ENCODE measurements around the gene CPEB1.

DNA sequence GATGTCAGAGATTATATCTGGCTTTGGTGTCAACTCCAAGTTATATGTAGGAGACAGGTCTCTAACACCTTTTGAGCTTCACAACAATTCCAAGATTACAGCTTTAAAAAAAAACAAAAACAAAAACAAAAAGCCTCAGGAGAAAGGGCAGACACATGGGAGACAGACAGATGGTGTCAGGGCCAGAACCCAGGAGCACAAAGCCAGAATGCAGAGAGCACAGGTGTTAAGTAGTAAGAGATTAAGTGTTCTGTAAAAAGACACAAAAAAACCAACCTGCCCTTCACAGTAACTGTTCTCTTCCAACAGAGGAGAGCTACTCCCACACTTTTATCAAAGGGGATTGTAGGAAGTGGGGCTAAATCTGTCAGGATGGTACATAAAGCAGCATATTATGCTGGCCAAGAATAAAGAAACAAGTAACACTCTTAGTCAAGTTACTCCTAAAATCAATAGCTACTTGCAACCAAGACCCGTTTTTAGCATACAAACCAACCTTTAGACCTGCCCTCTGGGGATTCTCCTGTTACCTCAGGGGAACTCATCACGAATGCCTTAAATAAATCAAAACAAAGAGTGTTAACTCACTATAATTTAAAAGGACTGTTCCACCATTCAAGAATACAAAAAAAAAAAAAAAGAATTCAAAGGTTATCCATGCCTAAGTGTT lies 5.9 kb downstream of the CPEB1 start:
- TF ChIP-seq, protein P1, sequence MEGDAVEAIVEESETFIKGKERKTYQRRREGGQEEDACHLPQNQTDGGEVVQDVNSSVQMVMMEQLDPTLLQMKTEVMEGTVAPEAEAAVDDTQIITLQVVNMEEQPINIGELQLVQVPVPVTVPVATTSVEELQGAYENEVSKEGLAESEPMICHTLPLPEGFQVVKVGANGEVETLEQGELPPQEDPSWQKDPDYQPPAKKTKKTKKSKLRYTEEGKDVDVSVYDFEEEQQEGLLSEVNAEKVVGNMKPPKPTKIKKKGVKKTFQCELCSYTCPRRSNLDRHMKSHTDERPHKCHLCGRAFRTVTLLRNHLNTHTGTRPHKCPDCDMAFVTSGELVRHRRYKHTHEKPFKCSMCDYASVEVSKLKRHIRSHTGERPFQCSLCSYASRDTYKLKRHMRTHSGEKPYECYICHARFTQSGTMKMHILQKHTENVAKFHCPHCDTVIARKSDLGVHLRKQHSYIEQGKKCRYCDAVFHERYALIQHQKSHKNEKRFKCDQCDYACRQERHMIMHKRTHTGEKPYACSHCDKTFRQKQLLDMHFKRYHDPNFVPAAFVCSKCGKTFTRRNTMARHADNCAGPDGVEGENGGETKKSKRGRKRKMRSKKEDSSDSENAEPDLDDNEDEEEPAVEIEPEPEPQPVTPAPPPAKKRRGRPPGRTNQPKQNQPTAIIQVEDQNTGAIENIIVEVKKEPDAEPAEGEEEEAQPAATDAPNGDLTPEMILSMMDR (IDR thresholded peaks at IDR 0.05): no peak
- TF ChIP-seq POLR2A (IDR thresholded peaks at IDR 0.05): no peak

Data from esophagus squamous epithelium (tissue), 4 donors.